GM12874 (cell line): ENCODE results near the gene NOP10.

Source experiments
- TF ChIP-seq, protein P1 (sequence below): IDR thresholded peaks from 2 replicates; pipeline ENCODE4 v1.5.1; 2011; ENCODE audit warnings: low read depth, mild to moderate bottlenecking, control low read depth, low read length, moderate library complexity; ENCODE audit not compliant: insufficient read depth

NOP10 gene

GRCh38 chr15:34336231-34336990, 6.5 kb downstream of the NOP10 start:
- TF ChIP-seq, protein P1, sequence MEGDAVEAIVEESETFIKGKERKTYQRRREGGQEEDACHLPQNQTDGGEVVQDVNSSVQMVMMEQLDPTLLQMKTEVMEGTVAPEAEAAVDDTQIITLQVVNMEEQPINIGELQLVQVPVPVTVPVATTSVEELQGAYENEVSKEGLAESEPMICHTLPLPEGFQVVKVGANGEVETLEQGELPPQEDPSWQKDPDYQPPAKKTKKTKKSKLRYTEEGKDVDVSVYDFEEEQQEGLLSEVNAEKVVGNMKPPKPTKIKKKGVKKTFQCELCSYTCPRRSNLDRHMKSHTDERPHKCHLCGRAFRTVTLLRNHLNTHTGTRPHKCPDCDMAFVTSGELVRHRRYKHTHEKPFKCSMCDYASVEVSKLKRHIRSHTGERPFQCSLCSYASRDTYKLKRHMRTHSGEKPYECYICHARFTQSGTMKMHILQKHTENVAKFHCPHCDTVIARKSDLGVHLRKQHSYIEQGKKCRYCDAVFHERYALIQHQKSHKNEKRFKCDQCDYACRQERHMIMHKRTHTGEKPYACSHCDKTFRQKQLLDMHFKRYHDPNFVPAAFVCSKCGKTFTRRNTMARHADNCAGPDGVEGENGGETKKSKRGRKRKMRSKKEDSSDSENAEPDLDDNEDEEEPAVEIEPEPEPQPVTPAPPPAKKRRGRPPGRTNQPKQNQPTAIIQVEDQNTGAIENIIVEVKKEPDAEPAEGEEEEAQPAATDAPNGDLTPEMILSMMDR: no peak

GRCh38 chr15:34335176-34336032, 7.5 kb downstream of the NOP10 start:
- TF ChIP-seq, protein P1: no peak

DNA sequence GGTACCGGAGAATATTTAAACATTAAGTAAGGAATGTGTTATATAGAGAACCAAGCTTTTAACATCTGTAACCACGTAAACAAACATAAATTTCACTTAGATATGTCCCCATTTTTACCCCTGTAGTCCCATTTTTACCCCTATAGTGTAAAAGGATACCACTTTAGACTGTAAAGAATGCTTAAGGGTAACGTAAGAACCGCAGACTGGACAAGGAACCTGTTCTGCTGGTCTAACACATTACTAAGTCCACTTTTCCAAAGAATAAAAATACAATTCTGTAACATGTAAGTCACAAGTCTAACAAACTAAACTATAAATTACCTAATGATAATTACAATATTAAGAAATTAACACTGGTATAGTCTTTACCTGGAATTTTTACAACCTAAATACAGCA, 8.3 kb downstream of the NOP10 start:
- TF ChIP-seq, protein P1: no peak

GRCh38 chr15:34332553-34333120, 10.3 kb downstream of the NOP10 start:
- TF ChIP-seq, protein P1: no peak

GRCh38 chr15:34331809-34332208, 11.1 kb downstream of the NOP10 start:
- TF ChIP-seq, protein P1: no peak

GRCh38 chr15:34330279-34330678, 12.7 kb downstream of the NOP10 start:
- TF ChIP-seq, protein P1: no peak

DNA sequence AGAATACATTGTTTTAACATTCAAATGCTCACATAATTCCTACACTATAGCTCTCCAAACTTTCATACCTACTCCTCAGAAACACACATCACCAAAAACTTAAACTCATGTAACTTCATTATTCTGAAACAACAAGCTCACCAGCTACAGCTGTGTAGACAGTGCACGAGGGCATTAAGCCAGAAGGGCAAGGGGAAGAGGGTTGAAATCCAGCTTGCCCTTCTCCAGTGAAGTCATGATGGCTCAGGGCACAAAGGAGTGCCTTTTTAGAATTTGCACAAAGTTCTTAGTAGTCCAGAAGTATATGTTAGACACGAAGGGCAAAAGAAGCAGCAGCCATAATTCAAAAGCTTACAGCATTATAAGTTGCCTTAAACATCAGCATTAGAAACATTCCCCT, 13.9 kb downstream of the NOP10 start:
- TF ChIP-seq, protein P1: no peak
